NCI-H446 (cell line): Measurements from ENCODE around the gene TMEM255B.

Source experiments
- DNase-seq, 2 experiments: peaks; one replicate each; lab custom pipeline; 2025; lab: John Stamatoyannopoulos, UW

Gene TMEM255B

DNA sequence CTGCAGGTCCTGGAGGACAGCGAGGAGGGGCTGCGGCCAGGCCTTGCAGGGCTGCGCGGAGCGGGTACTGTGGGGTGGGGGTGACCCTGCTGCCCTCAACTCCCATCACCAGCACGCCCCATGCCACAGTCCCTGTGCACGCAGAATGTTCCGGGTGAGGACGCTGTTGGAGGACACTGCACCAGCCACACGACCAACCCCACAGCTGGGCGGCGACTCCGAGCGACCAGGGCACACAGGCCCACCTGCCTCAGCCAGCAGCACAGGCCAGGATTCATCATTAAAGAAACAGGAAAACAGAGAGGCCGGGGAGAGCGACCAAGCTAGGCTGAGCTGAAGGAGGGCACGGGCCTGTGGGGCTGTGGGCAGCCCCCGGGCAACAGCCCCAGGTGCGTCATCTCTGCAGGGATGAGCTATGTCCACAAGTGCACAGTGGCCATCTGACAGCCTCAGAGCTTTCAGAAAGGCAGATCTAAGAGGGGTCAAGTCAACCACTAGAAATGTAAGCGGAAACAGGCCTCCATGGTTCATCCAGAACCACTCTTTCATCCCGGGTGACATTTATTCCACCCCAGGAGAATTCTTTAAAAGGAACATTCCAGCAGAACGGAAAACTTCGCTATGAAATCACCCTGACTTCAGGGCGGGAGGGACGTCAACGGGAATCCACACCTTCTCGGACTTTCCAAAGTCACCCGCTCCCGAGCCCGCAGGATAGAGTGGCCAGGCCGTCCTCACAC is 103.3 kb downstream of the TMEM255B start:
- no peak for DNase-seq

- DNase-seq: no peak
These were observed 104.0 kb downstream of the TMEM255B start for GRCh38 chr13:113862931-113863523.

DNA sequence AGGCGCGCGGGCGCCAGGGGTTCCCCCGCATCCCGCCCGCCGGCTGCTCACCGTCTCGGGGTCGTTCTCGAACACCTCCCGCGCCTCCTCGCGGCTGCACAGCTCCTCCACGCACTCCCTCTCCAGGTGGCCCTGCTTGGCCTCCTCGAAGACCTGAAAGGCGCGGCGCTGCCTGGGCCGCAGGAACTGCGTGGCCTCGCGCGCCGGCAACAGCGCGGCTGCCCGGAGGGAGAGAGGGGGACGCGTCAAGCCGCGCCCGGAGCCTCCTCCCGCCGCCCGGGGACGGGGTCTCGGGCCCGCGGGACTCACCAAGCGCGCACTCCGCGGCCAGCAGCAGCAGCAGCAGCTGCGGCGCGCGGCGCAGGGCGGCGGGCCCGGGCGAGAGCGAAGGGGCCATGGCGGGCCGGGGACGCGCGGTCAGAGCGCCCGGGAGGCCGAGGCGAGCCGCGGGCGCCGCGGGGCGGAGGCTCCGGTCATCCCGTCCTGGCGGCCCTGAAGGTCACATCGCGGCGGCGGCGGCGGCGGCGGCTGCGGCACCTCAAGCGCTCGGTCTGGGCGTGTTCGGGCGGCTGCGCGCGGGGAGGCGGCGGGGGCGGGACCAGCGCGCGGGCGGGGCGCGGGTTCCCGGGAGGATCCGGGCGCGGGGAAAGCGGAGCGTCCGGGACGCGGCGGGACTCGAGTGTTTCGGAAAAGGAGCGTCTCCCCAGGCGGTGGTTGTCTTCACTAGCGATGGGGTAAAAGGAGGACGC is 104.7 kb downstream of the TMEM255B start, which contains the start of gene GAS6:
TSS of gene GAS6 (minus strand) at position 553 of the 749 bp plus-strand sequence. CDS start at position 397, 156 bp downstream.
- DNase-seq: no peak

- DNase-seq: no peak
These were observed 105.4 kb downstream of the TMEM255B start for GRCh38 chr13:113864273-113864890.

- no peak for DNase-seq
These were observed 106.4 kb downstream of the TMEM255B start for GRCh38 chr13:113865427-113865826.
